ENCODE results near the gene ARHGAP25.

GRCh38 chr2:68726100-68726499 lies 8.5 kb upstream of the ARHGAP25 start:
- TF ChIP-seq CTCF (IDR thresholded peaks at IDR 0.05; ENCODE audit: low read depth, low read length, poor library complexity, severe bottlenecking) = no peak
- TF ChIP-seq EZH2phosphoT487 (IDR thresholded peaks at IDR 0.05; ENCODE audit: borderline replicate concordance, low read length) = no peak
